HepG2 (cell line): ENCODE data around the gene NGLY1. TPM values are rescaled to one million over a fixed set of nuclear protein-coding genes. Genes with fewer than 3 reads are reported as not detected.

ENCODE experiments used
- ATAC-seq: fragments of 200-7000 bp; cut with Tn5 transposase; 3 replicates; pipeline ENCODE4 v1.9.1; 2020; ENCODE audit warnings: mild to moderate bottlenecking, moderate library complexity
- BruUV-seq: library from RNA; stranded (reverse); fragments of 400-500 nt; replicated peaks from 2 replicates; lab custom pipeline; 2021; lab: Mats Ljungman, UMichigan
- CTCF ChIA-PET: fragments of 300-600 bp; formaldehyde crosslinking; extraction: SDS; loops from one replicate; lab custom pipeline; 2021; ENCODE audit warnings: low total read pairs, inconsistent platforms, low intra/inter-chr PET ratio; lab: Yijun Ruan, JAX
- POLR2A ChIA-PET: fragments of 350-600 bp; sonication (Branson Sonifier 250); formaldehyde crosslinking; loops from one replicate; lab custom pipeline; 2020; ENCODE audit warnings: antibody characterized with exemption, inconsistent platforms; lab: Yijun Ruan, JAX
- DNase-seq: peaks from one replicate; pipeline ENCODE4 v3.0.0-alpha.2; 2015; ENCODE audit warnings: low spot score
- FAIRE-seq: peaks from 3 replicates; lab custom pipeline; 2011; peaks lifted over from hg19 to GRCh38; lab: Jason Lieb, UNC
- H2AFZ ChIP-seq: one replicate; pipeline ENCODE4 v1.6.1; 2011; ENCODE audit warnings: low read length, inconsistent platforms
- H3K27ac ChIP-seq: fragments of 300-600 bp; 3 replicates; pipeline ENCODE4 v1.8.0; 2011; ENCODE audit warnings: mixed run types, mild to moderate bottlenecking, mixed read lengths, low read length, inconsistent platforms; ENCODE audit not compliant: insufficient read depth; ENCODE audit errors: extremely low read length
- H3K27me3 ChIP-seq, 2 experiments: fragments of 200-600 bp in 1 of 2; 2 replicates in 1 of 2; 3 replicates in 1 of 2; pipeline versions ENCODE4 v1.6.0 to v1.8.0; 2011; ENCODE audit warnings: low read length in 2 of 2, mild to moderate bottlenecking in 2 of 2, moderate library complexity in 2 of 2, inconsistent platforms in 1 of 2; ENCODE audit not compliant: insufficient read depth in 2 of 2, control insufficient read depth in 1 of 2
- H3K36me3 ChIP-seq, 2 experiments: fragments of 200-600 bp in 1 of 2; replicated peaks in 1 of 2; 2 replicates in 1 of 2; 3 replicates in 1 of 2; pipeline versions ENCODE4 v1.5.1 to v1.8.0; 2011; ENCODE audit warnings: low read length in 2 of 2, inconsistent platforms in 1 of 2; ENCODE audit not compliant: insufficient read depth in 2 of 2, control insufficient read depth in 1 of 2
- H3K4me1 ChIP-seq: 2 replicates; pipeline ENCODE4 v1.5.1; 2012; ENCODE audit warnings: low read length, inconsistent platforms; ENCODE audit not compliant: insufficient read depth
- H3K4me2 ChIP-seq: 2 replicates; pipeline ENCODE4 v1.6.0; 2011; ENCODE audit warnings: low read depth, low read length, inconsistent platforms
- H3K4me3 ChIP-seq, 3 experiments: fragments of 200-600 bp in 1 of 3; sonication (generic), shearing (Covaris generic) in 1 of 3; replicated peaks in 1 of 3; 2 replicates each; pipeline ENCODE4 v1.5.1; 2011 to 2016; ENCODE audit warnings: low read length in 3 of 3, inconsistent platforms in 2 of 3, low read depth in 2 of 3, mild to moderate bottlenecking in 2 of 3, control low read depth in 1 of 3, mixed read lengths in 1 of 3; ENCODE audit not compliant: insufficient read depth in 1 of 3
- H3K79me2 ChIP-seq: one replicate; pipeline ENCODE4 v1.6.1; 2011; ENCODE audit warnings: low read length, inconsistent platforms; ENCODE audit not compliant: insufficient read depth
- H3K9ac ChIP-seq: 2 replicates; pipeline ENCODE4 v1.6.0; 2011; ENCODE audit warnings: mild to moderate bottlenecking, low read depth, low read length, inconsistent platforms; ENCODE audit not compliant: insufficient read depth
- H3K9me3 ChIP-seq: 2 replicates; pipeline ENCODE4 v1.5.1; 2012; ENCODE audit warnings: mild to moderate bottlenecking, low read length
- H4K20me1 ChIP-seq: 2 replicates; pipeline ENCODE4 v1.6.0; 2011; ENCODE audit warnings: inconsistent platforms, mild to moderate bottlenecking, low read length, moderate library complexity; ENCODE audit not compliant: insufficient read depth
- GTF2F1 ChIP-seq: fragments of 150-350 bp; IDR thresholded peaks from 2 replicates; pipeline ENCODE4 v1.6.1; 2014; ENCODE audit warnings: low read length
- TGIF2 ChIP-seq: IDR thresholded peaks from 2 replicates; pipeline ENCODE4 v1.6.1; 2016; ENCODE audit warnings: control low read depth, missing compliant biosample characterization
- ZNF264 ChIP-seq: sonication (generic); formaldehyde crosslinking; IDR thresholded peaks from 2 replicates; pipeline ENCODE4 v1.4.0; 2020; ENCODE audit warnings: missing genetic modification reagents
- WGBS: methylation state at CpG from one replicate; pipeline ENCODE4 v1.1.6; 2017; ENCODE audit warnings: low lambda C conversion rate; 5-methylcytosine and 5-hydroxymethylcytosine counted together
- in situ Hi-C: cut with HindIII; loops from 2 replicates; pipeline ENCODE4 v1.10.0; 2017; ENCODE audit warnings: low pct_unique_long_range_greater_than_20kb; ENCODE audit not compliant: extremely low pct_ligation_motif_present
- intact Hi-C: fragments of 100-400 bp; cut with micrococcal nuclease; formaldehyde crosslinking; loops from one replicate; pipeline ENCODE4 v1.10.0; 2022; ENCODE audit not compliant: unreplicated experiment
- polyA plus RNA-seq, 8 experiments: library from polyadenylated mRNA; depleted of rRNA in 3 of 8; stranded (reverse) in 7 of 8; unstranded in 1 of 8; fragments of >200 nt; fragmentation: Illumina TruSeq in 4 of 8; extraction: Trizol in 4 of 8; gene quantifications; 2 replicates each; pipeline versions ENCODE4 v1.2.1 to v1.2.3, GENCODE V29; 2011 to 2016; ENCODE audit warnings: low read depth in 4 of 8, missing spikeins in 1 of 8, mixed read lengths in 1 of 8; ENCODE audit not compliant: insufficient read depth in 1 of 8
- total RNA-seq, 5 experiments: library from RNA; depleted of rRNA; stranded (reverse); fragments of >200 nt; fragmentation: Illumina TruSeq; extraction: Trizol; gene quantifications; 2 replicates each; pipeline ENCODE4 v1.2.3, GENCODE V29; 2016; ENCODE audit warnings: low read depth in 1 of 5
- TF ChIP-seq, protein P1 (sequence below): sonication (generic); formaldehyde crosslinking; IDR thresholded peaks from 2 replicates; pipeline ENCODE4 v1.4.0; 2020; ENCODE audit warnings: missing genetic modification reagents, borderline replicate concordance
- TF ChIP-seq, protein P2 (sequence below): sonication (generic); formaldehyde crosslinking; IDR thresholded peaks from 2 replicates; pipeline ENCODE4 v1.4.0; 2020; ENCODE audit warnings: missing genetic modification reagents
- TF ChIP-seq, protein P3 (sequence below): sonication (generic); formaldehyde crosslinking; IDR thresholded peaks from 2 replicates; pipeline ENCODE4 v1.5.1; 2020; ENCODE audit warnings: mild to moderate bottlenecking, missing genetic modification reagents, moderate library complexity
- TF ChIP-seq, protein P4 (sequence below): sonication (generic); formaldehyde crosslinking; conservative IDR thresholded peaks from 2 replicates; pipeline ENCODE4 v1.4.0; 2020; ENCODE audit warnings: missing genetic modification reagents

The NGLY1 gene
- total and polyA plus RNA-seq, 2 of the 13 experiments (the other 11 are each of a cell fraction or from before 2014, with no cell fraction given) = 28.2 to 44.5 TPM

DNA sequence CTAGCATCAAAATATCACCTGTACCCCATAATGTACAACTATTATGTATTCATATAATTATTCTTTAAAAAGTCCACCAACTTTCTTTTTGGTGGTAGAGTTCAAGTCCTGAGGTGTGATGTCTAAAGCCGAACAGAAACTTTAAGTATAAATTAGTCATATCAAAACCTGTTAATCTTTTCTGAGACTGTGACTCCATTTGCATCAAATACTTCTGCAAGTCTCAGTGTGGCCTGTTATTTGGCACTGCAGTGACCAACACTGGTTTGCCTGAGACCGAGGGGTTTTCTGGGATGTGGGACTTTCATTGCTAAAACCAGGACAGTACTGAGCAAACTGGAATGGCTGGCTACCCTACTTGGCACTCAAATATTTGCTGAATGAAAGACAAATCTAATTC lies 7.3 kb downstream of the NGLY1 start:
- intact Hi-C loops (no loop called here), in situ Hi-C loops (loop anchor here (25.0 kb wide), 1 partner anchor 114 kb away; the partner anchor contains the start of gene TOP2B)
- no peak overlapping the region for H3K4me2 ChIP-seq
- POLR2A ChIA-PET = no interaction called here
- peaks cover 16% of the 10 kb centered on the region for H3K79me2 ChIP-seq
- H3K9ac ChIP-seq = no peak overlapping the region
- no peak overlapping the region for H2AFZ ChIP-seq
- FAIRE-seq = no peak
- no peaks in the 10 kb centered on the region for H3K9me3 ChIP-seq
- peaks cover 11 to 41% of the 10 kb centered on the region in 2 experiments; a peak in 3 of 5 replicates for H3K36me3 ChIP-seq
- H3K27ac ChIP-seq = no peak overlapping the region
- no TSS peak for BruUV-seq
- no peaks in the 10 kb centered on the region for H4K20me1 ChIP-seq
- TF ChIP-seq, protein P1, sequence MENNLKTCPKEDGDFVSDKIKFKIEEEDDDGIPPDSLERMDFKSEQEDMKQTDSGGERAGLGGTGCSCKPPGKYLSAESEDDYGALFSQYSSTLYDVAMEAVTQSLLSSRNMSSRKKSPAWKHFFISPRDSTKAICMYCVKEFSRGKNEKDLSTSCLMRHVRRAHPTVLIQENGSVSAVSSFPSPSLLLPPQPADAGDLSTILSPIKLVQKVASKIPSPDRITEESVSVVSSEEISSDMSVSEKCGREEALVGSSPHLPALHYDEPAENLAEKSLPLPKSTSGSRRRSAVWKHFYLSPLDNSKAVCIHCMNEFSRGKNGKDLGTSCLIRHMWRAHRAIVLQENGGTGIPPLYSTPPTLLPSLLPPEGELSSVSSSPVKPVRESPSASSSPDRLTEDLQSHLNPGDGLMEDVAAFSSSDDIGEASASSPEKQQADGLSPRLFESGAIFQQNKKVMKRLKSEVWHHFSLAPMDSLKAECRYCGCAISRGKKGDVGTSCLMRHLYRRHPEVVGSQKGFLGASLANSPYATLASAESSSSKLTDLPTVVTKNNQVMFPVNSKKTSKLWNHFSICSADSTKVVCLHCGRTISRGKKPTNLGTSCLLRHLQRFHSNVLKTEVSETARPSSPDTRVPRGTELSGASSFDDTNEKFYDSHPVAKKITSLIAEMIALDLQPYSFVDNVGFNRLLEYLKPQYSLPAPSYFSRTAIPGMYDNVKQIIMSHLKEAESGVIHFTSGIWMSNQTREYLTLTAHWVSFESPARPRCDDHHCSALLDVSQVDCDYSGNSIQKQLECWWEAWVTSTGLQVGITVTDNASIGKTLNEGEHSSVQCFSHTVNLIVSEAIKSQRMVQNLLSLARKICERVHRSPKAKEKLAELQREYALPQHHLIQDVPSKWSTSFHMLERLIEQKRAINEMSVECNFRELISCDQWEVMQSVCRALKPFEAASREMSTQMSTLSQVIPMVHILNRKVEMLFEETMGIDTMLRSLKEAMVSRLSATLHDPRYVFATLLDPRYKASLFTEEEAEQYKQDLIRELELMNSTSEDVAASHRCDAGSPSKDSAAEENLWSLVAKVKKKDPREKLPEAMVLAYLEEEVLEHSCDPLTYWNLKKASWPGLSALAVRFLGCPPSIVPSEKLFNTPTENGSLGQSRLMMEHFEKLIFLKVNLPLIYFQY (CRISPR knock-in tag) = no peak
- no peak for TF ChIP-seq ZNF264
- TF ChIP-seq, protein P2, sequence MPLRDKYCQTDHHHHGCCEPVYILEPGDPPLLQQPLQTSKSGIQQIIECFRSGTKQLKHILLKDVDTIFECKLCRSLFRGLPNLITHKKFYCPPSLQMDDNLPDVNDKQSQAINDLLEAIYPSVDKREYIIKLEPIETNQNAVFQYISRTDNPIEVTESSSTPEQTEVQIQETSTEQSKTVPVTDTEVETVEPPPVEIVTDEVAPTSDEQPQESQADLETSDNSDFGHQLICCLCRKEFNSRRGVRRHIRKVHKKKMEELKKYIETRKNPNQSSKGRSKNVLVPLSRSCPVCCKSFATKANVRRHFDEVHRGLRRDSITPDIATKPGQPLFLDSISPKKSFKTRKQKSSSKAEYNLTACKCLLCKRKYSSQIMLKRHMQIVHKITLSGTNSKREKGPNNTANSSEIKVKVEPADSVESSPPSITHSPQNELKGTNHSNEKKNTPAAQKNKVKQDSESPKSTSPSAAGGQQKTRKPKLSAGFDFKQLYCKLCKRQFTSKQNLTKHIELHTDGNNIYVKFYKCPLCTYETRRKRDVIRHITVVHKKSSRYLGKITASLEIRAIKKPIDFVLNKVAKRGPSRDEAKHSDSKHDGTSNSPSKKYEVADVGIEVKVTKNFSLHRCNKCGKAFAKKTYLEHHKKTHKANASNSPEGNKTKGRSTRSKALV (CRISPR knock-in tag) = no peak
- TF ChIP-seq, protein P3, sequence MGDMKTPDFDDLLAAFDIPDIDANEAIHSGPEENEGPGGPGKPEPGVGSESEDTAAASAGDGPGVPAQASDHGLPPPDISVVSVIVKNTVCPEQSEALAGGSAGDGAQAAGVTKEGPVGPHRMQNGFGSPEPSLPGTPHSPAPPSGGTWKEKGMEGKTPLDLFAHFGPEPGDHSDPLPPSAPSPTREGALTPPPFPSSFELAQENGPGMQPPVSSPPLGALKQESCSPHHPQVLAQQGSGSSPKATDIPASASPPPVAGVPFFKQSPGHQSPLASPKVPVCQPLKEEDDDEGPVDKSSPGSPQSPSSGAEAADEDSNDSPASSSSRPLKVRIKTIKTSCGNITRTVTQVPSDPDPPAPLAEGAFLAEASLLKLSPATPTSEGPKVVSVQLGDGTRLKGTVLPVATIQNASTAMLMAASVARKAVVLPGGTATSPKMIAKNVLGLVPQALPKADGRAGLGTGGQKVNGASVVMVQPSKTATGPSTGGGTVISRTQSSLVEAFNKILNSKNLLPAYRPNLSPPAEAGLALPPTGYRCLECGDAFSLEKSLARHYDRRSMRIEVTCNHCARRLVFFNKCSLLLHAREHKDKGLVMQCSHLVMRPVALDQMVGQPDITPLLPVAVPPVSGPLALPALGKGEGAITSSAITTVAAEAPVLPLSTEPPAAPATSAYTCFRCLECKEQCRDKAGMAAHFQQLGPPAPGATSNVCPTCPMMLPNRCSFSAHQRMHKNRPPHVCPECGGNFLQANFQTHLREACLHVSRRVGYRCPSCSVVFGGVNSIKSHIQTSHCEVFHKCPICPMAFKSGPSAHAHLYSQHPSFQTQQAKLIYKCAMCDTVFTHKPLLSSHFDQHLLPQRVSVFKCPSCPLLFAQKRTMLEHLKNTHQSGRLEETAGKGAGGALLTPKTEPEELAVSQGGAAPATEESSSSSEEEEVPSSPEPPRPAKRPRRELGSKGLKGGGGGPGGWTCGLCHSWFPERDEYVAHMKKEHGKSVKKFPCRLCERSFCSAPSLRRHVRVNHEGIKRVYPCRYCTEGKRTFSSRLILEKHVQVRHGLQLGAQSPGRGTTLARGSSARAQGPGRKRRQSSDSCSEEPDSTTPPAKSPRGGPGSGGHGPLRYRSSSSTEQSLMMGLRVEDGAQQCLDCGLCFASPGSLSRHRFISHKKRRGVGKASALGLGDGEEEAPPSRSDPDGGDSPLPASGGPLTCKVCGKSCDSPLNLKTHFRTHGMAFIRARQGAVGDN (CRISPR knock-in tag) = no peak
- TF ChIP-seq, protein P4, sequence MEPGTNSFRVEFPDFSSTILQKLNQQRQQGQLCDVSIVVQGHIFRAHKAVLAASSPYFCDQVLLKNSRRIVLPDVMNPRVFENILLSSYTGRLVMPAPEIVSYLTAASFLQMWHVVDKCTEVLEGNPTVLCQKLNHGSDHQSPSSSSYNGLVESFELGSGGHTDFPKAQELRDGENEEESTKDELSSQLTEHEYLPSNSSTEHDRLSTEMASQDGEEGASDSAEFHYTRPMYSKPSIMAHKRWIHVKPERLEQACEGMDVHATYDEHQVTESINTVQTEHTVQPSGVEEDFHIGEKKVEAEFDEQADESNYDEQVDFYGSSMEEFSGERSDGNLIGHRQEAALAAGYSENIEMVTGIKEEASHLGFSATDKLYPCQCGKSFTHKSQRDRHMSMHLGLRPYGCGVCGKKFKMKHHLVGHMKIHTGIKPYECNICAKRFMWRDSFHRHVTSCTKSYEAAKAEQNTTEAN (CRISPR knock-in tag) = no peak
- no peak for TF ChIP-seq GTF2F1
- TF ChIP-seq TGIF2 = no peak
- H3K4me3 ChIP-seq = no peak overlapping the region
- ATAC-seq = no peak
- H3K27me3 ChIP-seq = no peaks in the 10 kb centered on the region
- no peak for DNase-seq
- H3K4me1 ChIP-seq = peaks cover 14% of the 10 kb centered on the region
- CTCF ChIA-PET = no interaction called here
- WGBS = 100% methylated on average over 2 of the region's 2 CpGs
